Endometrium (tissue), 2 donors: ENCODE measurements around the gene PROSER3.
A peak's percentile ranks its signal among the peaks of the same experiment; 100 is the strongest.
"Not testable (repeated sequence)": the region's sequence is repeated elsewhere in the genome, so short reads cannot be mapped to it uniquely, and the experiment has no call there.

Experiments used
- FAIRE-seq: peaks from 2 replicates; lab custom pipeline; 2012; peaks lifted over from hg19 to GRCh38; lab: Jason Lieb, UNC
- donor health status: control.
- donor health status: control.

The PROSER3 gene

GRCh38 chr19:35755131-35755549, 2.8 kb upstream of the PROSER3 start:
- FAIRE-seq = no peak

- no peak for FAIRE-seq
Measured at GRCh38 chr19:35755550-35756376, 2.2 kb upstream of the PROSER3 start.

GRCh38 chr19:35756377-35757230, 1.4 kb upstream of the PROSER3 start, which contains the start of gene HSPB6:
TSS of gene HSPB6 (minus strand) at chr19:35757029. CDS start at chr19:35757008, 21 bp downstream.
- FAIRE-seq = no peak

- no peak for FAIRE-seq
Measured at GRCh38 chr19:35757231-35757748, 686 bp upstream of the PROSER3 start.

GRCh38 chr19:35759697-35760096, 1.7 kb downstream of the PROSER3 start:
- no peak for FAIRE-seq

GRCh38 chr19:35760711-35761349, 2.9 kb downstream of the PROSER3 start:
- FAIRE-seq = no peak

GRCh38 chr19:35764432-35765315, 6.7 kb downstream of the PROSER3 start:
- no peak for FAIRE-seq

- no peak for FAIRE-seq
Measured at GRCh38 chr19:35766571-35767104, 8.7 kb downstream of the PROSER3 start.

- FAIRE-seq = no peak
Measured at GRCh38 chr19:35767288-35768081, 9.5 kb downstream of the PROSER3 start.

GRCh38 chr19:35768082-35768421, 10.1 kb downstream of the PROSER3 start:
- FAIRE-seq = no peak

- not testable (repeated sequence) for FAIRE-seq
Measured at GRCh38 chr19:35772362-35772761, 14.4 kb downstream of the PROSER3 start.

GRCh38 chr19:35773020-35773806, 15.2 kb downstream of the PROSER3 start:
- FAIRE-seq = no peak

GRCh38 chr19:35774274-35775045, 16.5 kb downstream of the PROSER3 start:
- no peak for FAIRE-seq

GRCh38 chr19:35775046-35775297, 17.0 kb downstream of the PROSER3 start:
- no peak for FAIRE-seq

GRCh38 chr19:35775298-35776101, 17.5 kb downstream of the PROSER3 start, which contains the start of gene ARHGAP33:
TSS of gene ARHGAP33 (plus strand) at chr19:35775564. CDS start at chr19:35775659, 95 bp downstream.
- peak; percentile 83 for FAIRE-seq

GRCh38 chr19:35776102-35776788, 18.3 kb downstream of the PROSER3 start:
- no peak for FAIRE-seq
